AG04449 (cell line): ENCODE data around the gene TAF10.
A peak's percentile ranks its signal among the peaks of the same experiment; 100 is the strongest.

ENCODE experiments used
- CTCF ChIA-PET: fragments of 350-600 bp; formaldehyde crosslinking; extraction: SDS; loops from one replicate; lab custom pipeline; 2021; ENCODE audit warnings: antibody characterized with exemption; lab: Yijun Ruan, JAX
- POLR2A ChIA-PET: fragments of 400-600, 350-600 bp; formaldehyde crosslinking; extraction: SDS; loops from one replicate; lab custom pipeline; 2020; ENCODE audit warnings: antibody characterized with exemption, inconsistent platforms; lab: Yijun Ruan, JAX
- DNase-seq: peaks from one replicate; pipeline ENCODE4 v3.0.0-alpha.2; 2010; ENCODE audit warnings: low read depth, low spot score
- H3K4me3 ChIP-seq: 2 replicates; pipeline ENCODE4 v1.5.1; 2011; ENCODE audit warnings: low read depth, mild to moderate bottlenecking, control low read depth, low read length
- TF ChIP-seq, protein P1 (sequence below): IDR thresholded peaks from one replicate; pipeline ENCODE4 v1.5.1; 2011; ENCODE audit warnings: mild to moderate bottlenecking, moderate library complexity, low read length, control low read depth, inconsistent platforms; ENCODE audit not compliant: insufficient read depth; ENCODE audit errors: missing control alignments

The TAF10 gene

DNA sequence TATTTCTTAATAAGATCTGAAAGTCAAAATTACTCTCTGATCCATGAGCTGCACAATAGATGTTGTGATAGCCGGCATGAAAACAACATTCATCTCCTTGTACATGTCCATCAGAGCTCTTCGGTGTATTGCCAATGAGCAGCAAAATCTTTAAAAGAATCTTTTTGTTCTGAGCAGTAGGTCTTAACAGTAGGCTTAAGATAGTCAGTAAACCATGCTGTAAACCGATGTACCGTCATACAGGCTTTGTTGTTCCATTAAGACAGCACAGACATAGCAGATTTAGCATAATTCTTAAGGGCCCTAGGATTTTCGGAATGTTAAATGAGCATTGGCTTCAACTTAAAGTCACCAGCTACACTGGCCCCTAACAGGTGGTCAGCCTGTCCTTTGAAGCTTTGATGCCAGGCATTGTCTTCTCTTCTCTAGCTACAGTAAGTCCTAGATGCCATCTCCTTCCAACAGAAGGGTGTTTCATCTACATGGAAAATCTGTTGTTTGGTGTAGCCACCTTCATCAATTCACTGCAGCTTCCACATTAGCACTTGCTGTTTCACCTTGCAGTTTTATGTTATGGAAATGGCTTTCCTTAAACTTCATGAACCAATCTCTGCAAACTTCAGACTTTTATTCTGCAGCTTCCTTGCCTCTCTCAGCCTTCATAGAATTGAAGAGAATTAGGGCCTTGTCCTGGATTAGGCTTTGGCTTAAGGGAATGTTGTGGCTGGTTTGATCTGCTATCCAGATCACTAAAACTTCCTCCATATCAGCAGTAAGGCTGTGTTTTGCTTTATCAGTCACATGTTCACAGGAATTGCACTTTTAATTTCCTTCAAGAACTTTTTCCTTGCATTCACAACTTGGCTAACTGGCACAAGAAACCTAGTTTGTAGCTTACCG, 37.0 kb downstream of the TAF10 start:
- DNase-seq = no peak
- POLR2A ChIA-PET = no interaction called here
- TF ChIP-seq, protein P1, sequence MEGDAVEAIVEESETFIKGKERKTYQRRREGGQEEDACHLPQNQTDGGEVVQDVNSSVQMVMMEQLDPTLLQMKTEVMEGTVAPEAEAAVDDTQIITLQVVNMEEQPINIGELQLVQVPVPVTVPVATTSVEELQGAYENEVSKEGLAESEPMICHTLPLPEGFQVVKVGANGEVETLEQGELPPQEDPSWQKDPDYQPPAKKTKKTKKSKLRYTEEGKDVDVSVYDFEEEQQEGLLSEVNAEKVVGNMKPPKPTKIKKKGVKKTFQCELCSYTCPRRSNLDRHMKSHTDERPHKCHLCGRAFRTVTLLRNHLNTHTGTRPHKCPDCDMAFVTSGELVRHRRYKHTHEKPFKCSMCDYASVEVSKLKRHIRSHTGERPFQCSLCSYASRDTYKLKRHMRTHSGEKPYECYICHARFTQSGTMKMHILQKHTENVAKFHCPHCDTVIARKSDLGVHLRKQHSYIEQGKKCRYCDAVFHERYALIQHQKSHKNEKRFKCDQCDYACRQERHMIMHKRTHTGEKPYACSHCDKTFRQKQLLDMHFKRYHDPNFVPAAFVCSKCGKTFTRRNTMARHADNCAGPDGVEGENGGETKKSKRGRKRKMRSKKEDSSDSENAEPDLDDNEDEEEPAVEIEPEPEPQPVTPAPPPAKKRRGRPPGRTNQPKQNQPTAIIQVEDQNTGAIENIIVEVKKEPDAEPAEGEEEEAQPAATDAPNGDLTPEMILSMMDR = no peak
- CTCF ChIA-PET = interaction anchor here (1.1 to 1.8 kb wide), 4 partner anchors 10 to 129 kb away, joined by 3 to 6 read pairs (median 3); no protein-coding TSS in a partner anchor
- no peak overlapping the region for H3K4me3 ChIP-seq

DNA sequence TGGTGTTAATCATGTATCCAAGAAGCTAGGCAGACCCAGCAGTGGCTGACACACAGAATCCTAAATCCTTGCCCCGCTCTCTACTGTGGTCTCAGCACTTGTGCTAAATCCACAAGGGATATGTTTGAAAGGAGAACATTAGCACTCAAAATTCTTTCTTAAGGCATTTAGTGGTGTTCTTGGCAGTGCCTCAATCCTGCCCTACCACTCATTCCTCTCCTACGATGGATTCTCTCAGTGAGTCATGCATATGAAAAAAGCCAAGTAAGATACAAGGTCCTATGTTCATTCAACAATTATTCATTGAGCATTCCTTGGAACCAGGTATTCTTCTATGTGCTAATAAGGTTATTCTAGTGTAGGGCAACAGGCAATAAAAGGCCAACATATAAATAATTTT, 39.8 kb downstream of the TAF10 start:
- ChIA-PET CTCF (interaction anchor here (1.0 kb wide), 1 partner anchor 32 kb away, joined by 3 read pairs; the partner anchor contains the start of gene ILK), POLR2A (no interaction called here)
- peak; percentile 74 for DNase-seq
- TF ChIP-seq, protein P1 = no peak
- no peak overlapping the region for H3K4me3 ChIP-seq

DNA sequence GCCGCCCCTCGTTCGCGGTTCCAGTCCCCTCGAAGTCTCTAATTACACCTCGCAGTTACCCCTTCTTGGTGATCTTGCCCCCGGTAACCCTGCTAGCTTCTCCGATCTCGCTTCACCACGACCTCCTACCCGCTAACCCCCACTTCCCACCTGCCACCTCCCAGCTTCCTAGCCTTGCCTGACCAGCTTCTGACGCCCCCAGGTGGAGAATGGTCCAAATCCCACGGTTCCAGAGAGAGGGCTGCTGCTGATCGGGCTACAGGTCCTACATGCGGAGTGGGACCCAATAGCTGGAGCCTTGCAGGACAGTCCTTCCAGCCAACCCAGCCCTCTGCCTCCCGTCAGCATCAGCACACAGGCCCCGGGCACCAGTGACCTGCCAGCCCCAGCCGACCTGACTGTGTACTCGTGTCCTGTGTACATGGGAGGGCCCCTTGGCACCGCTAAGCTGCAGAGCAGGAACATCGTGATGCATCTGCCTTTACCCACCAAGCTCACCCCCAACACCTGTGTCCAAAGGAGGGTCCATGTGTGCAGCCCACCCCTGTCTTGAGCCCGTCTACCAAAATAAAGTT, 40.5 kb downstream of the TAF10 start:
- CTCF ChIA-PET = interaction anchor here (0.8 to 1.9 kb wide), 3 partner anchors 27 to 113 kb away, joined by 3 to 8 read pairs (median 3); no protein-coding TSS in a partner anchor
- POLR2A ChIA-PET = no interaction called here
- no peak for DNase-seq
- TF ChIP-seq, protein P1 = no peak
- no peak overlapping the region for H3K4me3 ChIP-seq

DNA sequence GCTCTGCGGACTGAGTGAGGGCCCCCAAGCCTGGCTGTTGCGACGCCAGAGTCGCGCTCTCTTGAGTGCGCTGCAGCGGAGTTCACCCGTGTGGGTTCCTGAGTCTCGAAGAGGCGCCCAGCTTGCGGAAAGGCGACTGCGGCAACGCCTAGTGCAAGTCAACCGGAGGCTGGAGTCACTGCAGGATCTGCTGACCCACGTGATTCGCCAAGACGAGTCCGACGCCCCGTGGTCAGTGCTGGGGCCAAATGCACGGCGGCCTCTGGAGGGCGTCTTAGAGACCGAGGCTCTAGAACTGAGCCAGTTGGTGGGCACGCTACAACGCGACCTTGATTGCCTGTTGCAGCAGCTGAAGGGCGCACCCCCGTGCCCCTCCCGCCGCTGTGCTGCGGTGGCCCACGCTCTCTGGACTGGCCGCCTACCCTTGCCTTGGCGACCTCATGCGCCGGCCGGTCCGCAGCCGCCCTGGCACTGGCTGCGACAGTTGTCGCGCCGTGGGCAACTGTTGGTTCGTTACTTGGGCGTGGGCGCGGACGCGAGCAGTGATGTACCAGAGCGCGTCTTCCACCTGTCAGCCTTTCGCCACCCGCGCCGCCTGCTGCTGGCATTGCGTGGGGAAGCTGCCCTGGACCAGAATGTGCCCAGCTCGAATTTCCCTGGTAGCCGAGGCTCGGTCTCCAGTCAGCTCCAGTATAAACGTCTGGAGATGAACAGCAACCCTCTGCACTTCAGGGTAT, 41.2 kb downstream of the TAF10 start:
- TF ChIP-seq, protein P1 = no peak
- H3K4me3 ChIP-seq = no peak overlapping the region
- DNase-seq = no peak
- CTCF ChIA-PET = interaction anchor here (0.8 to 1.9 kb wide), 6 partner anchors 12 to 192 kb away, joined by 3 to 8 read pairs (median 3); no protein-coding TSS in a partner anchor
- POLR2A ChIA-PET = no interaction called here

DNA sequence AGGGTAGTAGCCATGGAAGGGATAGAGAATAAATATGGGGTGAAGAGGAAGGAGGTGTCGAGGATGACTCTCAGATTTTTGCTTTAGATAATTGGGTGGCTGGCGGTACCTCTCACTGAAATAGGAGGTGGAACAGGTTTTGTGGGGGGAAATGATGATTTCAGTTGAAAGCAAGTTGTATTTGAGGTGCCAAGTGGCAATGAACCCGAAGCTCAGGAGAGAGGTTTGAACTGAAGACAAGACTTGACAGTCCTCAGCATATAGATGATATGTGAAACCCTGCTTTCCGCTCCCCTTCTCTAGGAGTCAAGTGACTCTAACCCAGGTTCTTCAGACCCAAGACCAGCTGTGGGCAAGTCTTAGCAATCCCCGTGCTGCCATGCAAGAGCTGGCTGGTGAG, 42.3 kb downstream of the TAF10 start:
- no peak for DNase-seq
- H3K4me3 ChIP-seq = no peak overlapping the region
- ChIA-PET POLR2A (no interaction called here), CTCF (interaction anchor here (0.9 to 3.1 kb wide), 5 partner anchors 9 to 64 kb away, joined by 3 to 14 read pairs (median 3); no protein-coding TSS in a partner anchor)
- TF ChIP-seq, protein P1 = no peak
